Neural progenitor cell (in vitro differentiated cells): Measurements from ENCODE around the gene STMN3. TPM values are rescaled to one million over a fixed set of nuclear protein-coding genes. Genes with fewer than 3 reads are reported as not detected.

Experiments
- DNase-seq: peaks from one replicate; pipeline ENCODE4 v3.0.0-alpha.2; 2016; ENCODE audit warnings: low spot score
- H2AFZ ChIP-seq: fragments of 200-600 bp; sonication (generic); replicated peaks from 2 replicates; pipeline ENCODE4 v1.6.1; 2016; ENCODE audit warnings: antibody characterized with exemption
- H3F3A ChIP-seq: fragments of 200-600 bp; sonication (generic); 2 replicates; pipeline ENCODE4 v1.6.1; 2016; ENCODE audit warnings: antibody characterized with exemption, low read depth
- H3K27ac ChIP-seq: fragments of 200-600 bp; sonication (generic); 2 replicates; pipeline ENCODE4 v1.5.1; 2016; ENCODE audit warnings: mild to moderate bottlenecking
- H3K27me3 ChIP-seq: fragments of 200-600 bp; sonication (generic); 2 replicates; pipeline ENCODE4 v1.6.1; 2016; ENCODE audit warnings: mild to moderate bottlenecking, moderate library complexity
- H3K36me3 ChIP-seq: fragments of 200-600 bp; sonication (generic); 2 replicates; pipeline ENCODE4 v1.5.1; 2016
- H3K4me1 ChIP-seq: fragments of 200-600 bp; sonication (generic); 2 replicates; pipeline ENCODE4 v1.6.1; 2016; ENCODE audit warnings: mixed run types
- H3K4me2 ChIP-seq: fragments of 200-600 bp; sonication (generic); 2 replicates; pipeline ENCODE4 v1.6.1; 2016
- H3K4me3 ChIP-seq: fragments of 200-600 bp; sonication (generic); 2 replicates; pipeline ENCODE4 v1.5.1; 2016
- H3K79me2 ChIP-seq: fragments of 200-600 bp; sonication (generic); 2 replicates; pipeline ENCODE4 v1.6.1; 2016; ENCODE audit warnings: low read depth
- H3K9ac ChIP-seq: fragments of 200-600 bp; sonication (generic); 2 replicates; pipeline ENCODE4 v1.6.1; 2016
- H3K9me3 ChIP-seq: fragments of 200-600 bp; sonication (generic); 2 replicates; pipeline ENCODE4 v1.5.1; 2016; ENCODE audit warnings: low read depth
- H4K20me1 ChIP-seq: fragments of 200-600 bp; sonication (generic); 2 replicates; pipeline ENCODE4 v1.6.1; 2016; ENCODE audit warnings: low read depth
- H3K27ac Mint-ChIP-seq: 3 replicates; pipeline ENCODE4 v1.8.0; 2021; ENCODE audit warnings: mixed read lengths
- H3K27me3 Mint-ChIP-seq: 2 replicates; pipeline ENCODE4 v1.8.0; 2022; ENCODE audit warnings: low read depth, mild to moderate bottlenecking, inconsistent platforms, moderate library complexity, mixed read lengths; ENCODE audit not compliant: insufficient read depth
- H3K36me3 Mint-ChIP-seq: 3 replicates; pipeline ENCODE4 v1.8.0; 2021; ENCODE audit warnings: mixed read lengths
- H3K4me1 Mint-ChIP-seq: 3 replicates; pipeline ENCODE4 v1.8.0; 2021; ENCODE audit warnings: mixed read lengths
- H3K4me3 Mint-ChIP-seq: 3 replicates; pipeline ENCODE4 v1.8.0; 2021; ENCODE audit warnings: mild to moderate bottlenecking, moderate library complexity, mixed read lengths
- H3K9me3 Mint-ChIP-seq: 3 replicates; pipeline ENCODE4 v1.8.0; 2020; ENCODE audit warnings: mixed read lengths
- CTCF ChIP-seq: fragments of 200-600 bp; sonication (generic); IDR thresholded peaks from 2 replicates; pipeline ENCODE4 v1.5.1; 2017; ENCODE audit warnings: antibody characterized with exemption, mild to moderate bottlenecking
- EZH2 ChIP-seq: fragments of 200-600 bp; sonication (generic); IDR thresholded peaks from 2 replicates; pipeline ENCODE4 v1.6.1; 2017; ENCODE audit warnings: antibody characterized with exemption, mild to moderate bottlenecking, moderate library complexity
- EZH2phosphoT487 ChIP-seq: fragments of 200-600 bp; sonication (generic); IDR thresholded peaks from 2 replicates; pipeline ENCODE4 v1.6.1; 2017; ENCODE audit warnings: antibody characterized with exemption
- total RNA-seq: library from RNA; depleted of rRNA; stranded (reverse); fragments of >200 nt; gene quantifications from 2 replicates; pipeline ENCODE4 v1.2.3, GENCODE V29; 2015; ENCODE audit warnings: low replicate concordance

The STMN3 gene
- total RNA-seq, 1 donor from 2014 or later, result 3.3 TPM

- Histone ChIP-seq H3F3A (peaks cover 4% of the 10 kb centered on the region), H3K79me2 (peaks cover 8% of the 10 kb centered on the region), H3K27ac (no peak overlapping the region), H3K4me2 (peak overlapping the region; percentile 84), H3K4me3 (peak overlapping the region; percentile 94), H3K27me3 (peaks cover 6% of the 10 kb centered on the region), H3K9ac (no peak overlapping the region), H3K9me3 (no peaks in the 10 kb centered on the region), H2AFZ (no peak overlapping the region), H3K36me3 (no peaks in the 10 kb centered on the region), H4K20me1 (peaks cover 3% of the 10 kb centered on the region), H3K4me1 (no peaks in the 10 kb centered on the region)
- Mint-ChIP-seq H3K4me1 (peaks cover 30% of the 10 kb centered on the region), H3K27me3 (peaks cover 11% of the 10 kb centered on the region), H3K27ac (no peak overlapping the region), H3K4me3 (peak overlapping the region; percentile 95), H3K9me3 (no peaks in the 10 kb centered on the region), H3K36me3 (peaks cover 2% of the 10 kb centered on the region)
- TF ChIP-seq EZH2phosphoT487, result no peak
- DNase-seq, result no peak
Observed at GRCh38 chr20:63659370-63659769, 6.1 kb upstream of the STMN3 start.

DNA sequence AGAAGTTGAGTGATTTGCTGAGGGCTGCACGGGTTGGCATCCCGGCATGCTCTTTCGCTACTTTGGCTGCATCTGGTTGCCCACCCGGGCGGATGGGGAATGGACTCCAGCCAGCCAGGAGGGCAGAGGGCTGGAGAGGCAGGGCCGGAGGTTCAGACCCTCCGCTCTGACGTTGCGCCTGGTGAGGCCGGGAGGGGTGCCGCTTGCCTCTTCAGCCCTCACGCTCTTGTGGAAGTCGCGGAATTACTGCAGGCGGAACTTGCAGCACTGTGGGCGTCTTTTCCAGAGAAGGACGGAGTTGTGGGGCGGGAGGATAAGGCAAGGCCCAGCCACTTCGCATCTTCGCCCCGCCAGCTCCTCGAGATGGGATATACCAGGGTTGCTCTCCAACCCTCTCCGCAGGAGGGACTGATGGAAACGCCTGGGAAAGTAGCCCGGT, 5.5 kb upstream of the STMN3 start:
- Mint-ChIP-seq H3K27me3 (peaks cover 12% of the 10 kb centered on the region), H3K4me3 (peak overlapping the region; percentile 95), H3K27ac (peak overlapping the region; percentile 46), H3K9me3 (no peaks in the 10 kb centered on the region), H3K4me1 (peaks cover 36% of the 10 kb centered on the region), H3K36me3 (peaks cover 2% of the 10 kb centered on the region)
- peak overlapping the region; percentile 51 for H2AFZ ChIP-seq
- no peaks in the 10 kb centered on the region for H3K9me3 ChIP-seq
- H3K4me2 ChIP-seq, result peak overlapping the region; percentile 84
- no peak for DNase-seq
- peaks cover 8% of the 10 kb centered on the region for H3K27me3 ChIP-seq
- H3K4me3 ChIP-seq, result peak overlapping the region; percentile 94
- TF ChIP-seq EZH2 (no peak), CTCF (no peak), EZH2phosphoT487 (no peak)
- peaks cover 8% of the 10 kb centered on the region for H3K79me2 ChIP-seq
- peaks cover 3% of the 10 kb centered on the region for H4K20me1 ChIP-seq
- H3K4me1 ChIP-seq, result no peaks in the 10 kb centered on the region
- H3K36me3 ChIP-seq, result no peaks in the 10 kb centered on the region
- no peak overlapping the region for H3K9ac ChIP-seq
- peaks cover 10% of the 10 kb centered on the region for H3F3A ChIP-seq
- H3K27ac ChIP-seq, result no peak overlapping the region

DNA sequence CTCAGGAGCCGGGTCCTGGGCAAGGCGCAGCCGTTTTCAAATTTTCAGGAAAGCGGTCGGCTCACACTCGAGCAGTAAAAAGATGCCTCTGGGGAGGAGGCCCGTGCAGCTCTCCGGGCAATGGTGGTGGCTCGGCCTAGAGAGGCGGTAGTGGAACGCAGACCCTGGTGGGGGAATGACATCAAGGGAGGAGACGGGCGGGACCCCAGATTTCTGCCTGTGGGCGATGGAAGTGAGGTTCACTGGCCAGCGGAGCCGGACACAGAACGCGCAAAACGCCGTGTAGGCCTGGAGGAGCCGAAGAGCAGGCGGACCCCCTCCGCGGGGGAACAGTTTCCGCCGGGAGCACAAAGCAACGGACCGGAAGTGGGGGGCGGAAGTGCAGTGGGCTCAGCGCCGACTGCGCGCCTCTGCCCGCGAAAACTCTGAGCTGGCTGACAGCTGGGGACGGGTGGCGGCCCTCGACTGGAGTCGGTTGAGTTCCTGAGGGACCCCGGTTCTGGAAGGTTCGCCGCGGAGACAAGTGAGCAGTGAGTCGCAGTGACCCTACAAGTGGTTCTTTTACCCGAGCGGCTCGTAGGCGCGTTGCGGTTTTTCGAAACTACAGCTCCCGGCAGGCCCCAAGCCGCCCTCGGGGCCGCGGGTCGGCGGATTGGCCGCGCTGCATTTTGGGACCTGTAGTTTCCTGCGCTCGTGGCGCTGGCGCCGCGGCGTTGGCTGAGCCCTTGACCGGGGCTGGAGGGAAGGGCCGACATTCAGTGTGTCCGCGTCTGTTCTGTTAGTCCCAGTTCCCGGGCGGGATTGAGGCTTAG, 4.9 kb upstream of the STMN3 start, which contains the start of gene RTEL1:
RTEL1 (plus strand) TSS at position 376 of the 812 bp plus-strand sequence. CDS start 1,091 bp downstream, outside the sequence.
- Histone ChIP-seq H3K27ac (no peak within 1 kb of the TSS), H3K4me3 (peak within 1 kb of the TSS; percentile 94), H3K36me3 (no peaks in the 10 kb centered on the region), H3F3A (peaks cover 10% of the 10 kb centered on the region), H3K27me3 (peaks cover 8% of the 10 kb centered on the region), H2AFZ (peak within 1 kb of the TSS; percentile 98), H3K4me1 (no peaks in the 10 kb centered on the region), H3K9me3 (no peaks in the 10 kb centered on the region), H4K20me1 (peaks cover 3% of the 10 kb centered on the region), H3K9ac (peak within 1 kb of the TSS; percentile 18), H3K4me2 (peak within 1 kb of the TSS; percentile 84), H3K79me2 (peaks cover 8% of the 10 kb centered on the region)
- TF ChIP-seq EZH2 (no peak), CTCF (no peak), EZH2phosphoT487 (no peak)
- Mint-ChIP-seq H3K4me1 (peaks cover 37% of the 10 kb centered on the region), H3K36me3 (peaks cover 2% of the 10 kb centered on the region), H3K4me3 (peak within 1 kb of the TSS; percentile 95), H3K9me3 (no peaks in the 10 kb centered on the region), H3K27me3 (peaks cover 12% of the 10 kb centered on the region), H3K27ac (peak within 1 kb of the TSS; percentile 98)
- peak; percentile 95 for DNase-seq
